GM23338 (cell line): ENCODE measurements around the gene TST. TPM values are rescaled to one million over a fixed set of nuclear protein-coding genes. Genes with fewer than 3 reads are reported as not detected.

Experiments used
- ATAC-seq: fragments of 200-7000 bp; cut with Tn5 transposase; 3 replicates; pipeline ENCODE4 v1.9.1; 2020
- DNase-seq: peaks from one replicate; pipeline ENCODE4 v3.0.0-alpha.2; 2015; ENCODE audit warnings: low spot score
- H2AFZ ChIP-seq: fragments of 200-600 bp; sonication (generic); 2 replicates; pipeline ENCODE4 v1.8.0; 2016; ENCODE audit warnings: antibody characterized with exemption, mild to moderate bottlenecking, moderate library complexity
- H3F3A ChIP-seq: fragments of 200-600 bp; sonication (generic); replicated peaks from 2 replicates; pipeline ENCODE4 v1.8.0; 2017; ENCODE audit warnings: antibody characterized with exemption, mixed run types, low read depth
- H3K27ac ChIP-seq: fragments of 200-600 bp; sonication (generic); 2 replicates; pipeline ENCODE4 v1.6.1; 2016; ENCODE audit warnings: low read depth
- H3K27me3 ChIP-seq: fragments of 200-600 bp; sonication (generic); 2 replicates; pipeline ENCODE4 v1.8.0; 2016; ENCODE audit warnings: mild to moderate bottlenecking, mixed run types, moderate library complexity; ENCODE audit not compliant: insufficient read depth
- H3K36me3 ChIP-seq: fragments of 200-600 bp; sonication (generic); 2 replicates; pipeline ENCODE4 v1.8.0; 2016; ENCODE audit warnings: mild to moderate bottlenecking; ENCODE audit not compliant: insufficient read depth
- H3K4me1 ChIP-seq: fragments of 200-600 bp; sonication (generic); 2 replicates; pipeline ENCODE4 v1.8.0; 2016; ENCODE audit warnings: mild to moderate bottlenecking, moderate library complexity; ENCODE audit not compliant: insufficient read depth
- H3K4me2 ChIP-seq: fragments of 200-600 bp; sonication (generic); 2 replicates; pipeline ENCODE4 v1.7.1; 2017; ENCODE audit warnings: mixed run types
- H3K4me3 ChIP-seq: fragments of 200-600 bp; sonication (generic); 2 replicates; pipeline ENCODE4 v1.6.1; 2016; ENCODE audit warnings: mixed run types
- H3K79me2 ChIP-seq: fragments of 200-600 bp; sonication (generic); replicated peaks from 2 replicates; pipeline ENCODE4 v1.8.0; 2017; ENCODE audit warnings: mild to moderate bottlenecking; ENCODE audit not compliant: insufficient read depth
- H3K9me2 ChIP-seq: fragments of 200-600 bp; sonication (generic); 2 replicates; pipeline ENCODE4 v1.8.0; 2017; ENCODE audit not compliant: insufficient read depth
- H4K20me1 ChIP-seq: fragments of 200-600 bp; sonication (generic); replicated peaks from 2 replicates; pipeline ENCODE4 v1.8.0; 2017; ENCODE audit warnings: mild to moderate bottlenecking; ENCODE audit not compliant: insufficient read depth
- H3K27ac Mint-ChIP-seq: 2 replicates; pipeline ENCODE4 v1.8.0; 2020; ENCODE audit warnings: inconsistent platforms, mild to moderate bottlenecking, moderate library complexity, mixed read lengths
- H3K27me3 Mint-ChIP-seq: 3 replicates; pipeline ENCODE4 v1.8.0; 2022; ENCODE audit warnings: low read depth, mild to moderate bottlenecking, moderate library complexity, mixed read lengths, inconsistent platforms; ENCODE audit not compliant: insufficient read depth, poor library complexity
- H3K36me3 Mint-ChIP-seq: 3 replicates; pipeline ENCODE4 v1.8.0; 2021; ENCODE audit warnings: low read depth, mild to moderate bottlenecking, inconsistent platforms, moderate library complexity, mixed read lengths
- H3K4me1 Mint-ChIP-seq: 3 replicates; pipeline ENCODE4 v1.8.0; 2020; ENCODE audit warnings: mild to moderate bottlenecking, inconsistent platforms, mixed read lengths
- H3K4me3 Mint-ChIP-seq: 3 replicates; pipeline ENCODE4 v1.8.0; 2021; ENCODE audit warnings: moderate library complexity, mild to moderate bottlenecking, inconsistent platforms, mixed read lengths
- H3K9me3 Mint-ChIP-seq: 3 replicates; pipeline ENCODE4 v1.8.0; 2020; ENCODE audit warnings: moderate library complexity, mild to moderate bottlenecking, inconsistent platforms, mixed read lengths
- CREB1 ChIP-seq: fragments of 250-450 bp; sonication (Bioruptor Pico); IDR thresholded peaks from 2 replicates; pipeline ENCODE4 v1.5.0; 2020; ENCODE audit warnings: low read depth, mild to moderate bottlenecking, moderate library complexity
- EZH2 ChIP-seq: fragments of 200-600 bp; sonication (generic); IDR thresholded peaks from one replicate; pipeline ENCODE4 v1.8.0; 2017; ENCODE audit warnings: antibody characterized with exemption, mild to moderate bottlenecking, low read depth; ENCODE audit not compliant: unreplicated experiment
- EZH2phosphoT487 ChIP-seq: fragments of 200-600 bp; sonication (generic); IDR thresholded peaks from one replicate; pipeline ENCODE4 v1.8.1; 2018; ENCODE audit warnings: antibody characterized with exemption; ENCODE audit not compliant: unreplicated experiment
- JUNB ChIP-seq: IDR thresholded peaks from one replicate; pipeline ENCODE4 v1.6.1; 2016; ENCODE audit warnings: antibody characterized with exemption; ENCODE audit not compliant: unreplicated experiment
- NANOG ChIP-seq: IDR thresholded peaks from 2 replicates; pipeline ENCODE4 v1.6.1; 2016; ENCODE audit warnings: antibody characterized with exemption, borderline replicate concordance
- POLR2AphosphoS5 ChIP-seq: IDR thresholded peaks from 2 replicates; pipeline ENCODE4 v1.6.1; 2016; ENCODE audit warnings: antibody characterized with exemption, low read depth
- STAT1 ChIP-seq: IDR thresholded peaks from one replicate; pipeline ENCODE4 v1.6.1; 2016; ENCODE audit warnings: antibody characterized with exemption; ENCODE audit not compliant: unreplicated experiment
- ZNF114 ChIP-seq: fragments of 250-450 bp; sonication (Bioruptor Pico); IDR thresholded peaks from 2 replicates; pipeline ENCODE4 v1.5.0; 2020; ENCODE audit warnings: mild to moderate bottlenecking, moderate library complexity
- ZNF331 ChIP-seq: fragments of 250-450 bp; sonication (Bioruptor Pico); IDR thresholded peaks from 2 replicates; pipeline ENCODE4 v1.5.0; 2020; ENCODE audit warnings: low read depth, mild to moderate bottlenecking, moderate library complexity
- polyA plus RNA-seq: library from polyadenylated mRNA; unstranded; fragments of >200 nt; fragmentation: Nextera tagmentation; extraction: Ambion mirVana; gene quantifications from 2 replicates; pipeline ENCODE4 v1.2.1, GENCODE V29; 2016
- total RNA-seq: library from RNA; depleted of rRNA; stranded (reverse); fragments of >200 nt; shearing (Covaris generic); gene quantifications from 2 replicates; pipeline ENCODE4 v1.2.3, GENCODE V29; 2014
- TF ChIP-seq, protein P1 (sequence below): IDR thresholded peaks from 2 replicates; pipeline ENCODE4 v1.6.1; 2016; ENCODE audit warnings: antibody characterized with exemption
- TF ChIP-seq, protein P2 (sequence below): fragments of 250-450 bp; sonication (Bioruptor Pico); IDR thresholded peaks from 2 replicates; pipeline ENCODE4 v1.5.0; 2020; ENCODE audit warnings: mild to moderate bottlenecking, moderate library complexity
- TF ChIP-seq, protein P3 (sequence below), 2 experiments: fragments of 200-600 bp in 1 of 2; sonication (generic) in 1 of 2; conservative IDR thresholded peaks; 2 replicates each; pipeline versions ENCODE4 v1.5.1 to v1.6.1; 2016 to 2017; ENCODE audit warnings: antibody characterized with exemption in 2 of 2, low read depth in 2 of 2, mild to moderate bottlenecking in 2 of 2, moderate library complexity in 1 of 2
- TF ChIP-seq, protein P4 (sequence below): IDR thresholded peaks from one replicate; pipeline ENCODE4 v1.6.1; 2018; ENCODE audit warnings: antibody characterized with exemption; ENCODE audit not compliant: unreplicated experiment

TST gene
- total and polyA plus RNA-seq, 2 experiments from 2014 or later = 14.6 to 32.7 TPM

DNA sequence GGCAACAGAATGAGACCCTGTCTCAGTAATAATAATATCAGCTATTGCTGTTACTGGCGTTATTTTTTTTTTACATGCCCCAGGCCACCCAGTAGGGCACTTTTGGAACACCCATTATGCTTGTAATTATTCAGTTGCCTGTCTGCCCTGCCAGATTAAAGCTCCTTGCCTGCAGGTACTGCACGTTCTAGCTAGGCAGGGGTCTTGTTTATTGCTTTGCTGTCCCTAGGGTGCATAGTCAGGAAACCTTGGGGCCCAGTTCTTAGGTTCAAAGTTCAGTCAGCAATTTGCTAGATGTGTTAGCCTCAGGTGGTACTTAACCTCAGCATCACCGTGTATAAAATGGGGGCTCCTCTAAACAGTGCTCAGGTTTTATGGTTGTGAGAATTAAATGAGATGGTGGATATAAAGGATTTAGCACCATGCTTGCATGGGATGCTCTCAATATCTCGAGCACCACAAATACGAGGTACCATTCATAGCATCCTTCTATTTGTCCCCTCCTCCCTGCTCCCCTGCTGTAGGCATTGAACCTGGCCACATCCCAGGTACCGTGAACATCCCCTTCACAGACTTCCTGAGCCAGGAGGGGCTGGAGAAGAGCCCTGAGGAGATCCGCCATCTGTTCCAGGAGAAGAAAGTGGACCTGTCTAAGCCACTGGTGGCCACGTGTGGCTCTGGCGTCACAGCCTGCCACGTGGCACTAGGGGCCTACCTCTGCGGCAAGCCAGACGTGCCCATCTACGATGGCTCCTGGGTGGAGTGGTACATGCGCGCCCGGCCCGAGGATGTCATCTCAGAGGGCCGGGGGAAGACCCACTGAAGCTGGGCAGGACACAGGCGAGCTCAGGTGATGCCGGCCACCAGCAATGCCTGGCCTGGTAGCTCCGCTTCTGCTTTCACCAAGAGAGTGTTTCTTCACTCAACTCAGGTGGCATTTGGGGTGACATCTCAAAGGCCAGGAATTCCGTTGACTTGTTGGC, 9.7 kb upstream of the TST start:
- peaks cover 8% of the 10 kb centered on the region for H4K20me1 ChIP-seq

More for the DNA sequence above, 9.7 kb upstream of the TST start:
- H3K9me3 Mint-ChIP-seq = no peaks in the 10 kb centered on the region
- H3K4me3 ChIP-seq = no peak overlapping the region
- no peaks in the 10 kb centered on the region for H3K9me2 ChIP-seq
- no peak overlapping the region for H2AFZ ChIP-seq
- peaks cover 4% of the 10 kb centered on the region; the same call in 1 of the 2 replicates for H3K79me2 ChIP-seq
- peaks cover 11% of the 10 kb centered on the region for H3K27me3 Mint-ChIP-seq
- 0 out of 2 replicates have a peak, but pooled peaks cover 7% of the 10 kb centered on the region for H3F3A ChIP-seq
- ATAC-seq (no peak), DNase-seq (no peak)
- no peak overlapping the region for H3K4me2 ChIP-seq
- TF ChIP-seq EZH2 (no peak), ZNF114 (CRISPR knock-in tag) (no peak), NANOG (no peak), JUNB (no peak), EZH2phosphoT487 (no peak), CREB1 (CRISPR knock-in tag) (no peak), STAT1 (no peak), ZNF331 (CRISPR knock-in tag) (no peak), POLR2AphosphoS5 (no peak)
- TF ChIP-seq, protein P1, sequence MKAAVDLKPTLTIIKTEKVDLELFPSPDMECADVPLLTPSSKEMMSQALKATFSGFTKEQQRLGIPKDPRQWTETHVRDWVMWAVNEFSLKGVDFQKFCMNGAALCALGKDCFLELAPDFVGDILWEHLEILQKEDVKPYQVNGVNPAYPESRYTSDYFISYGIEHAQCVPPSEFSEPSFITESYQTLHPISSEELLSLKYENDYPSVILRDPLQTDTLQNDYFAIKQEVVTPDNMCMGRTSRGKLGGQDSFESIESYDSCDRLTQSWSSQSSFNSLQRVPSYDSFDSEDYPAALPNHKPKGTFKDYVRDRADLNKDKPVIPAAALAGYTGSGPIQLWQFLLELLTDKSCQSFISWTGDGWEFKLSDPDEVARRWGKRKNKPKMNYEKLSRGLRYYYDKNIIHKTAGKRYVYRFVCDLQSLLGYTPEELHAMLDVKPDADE = no peak
- TF ChIP-seq, protein P2, sequence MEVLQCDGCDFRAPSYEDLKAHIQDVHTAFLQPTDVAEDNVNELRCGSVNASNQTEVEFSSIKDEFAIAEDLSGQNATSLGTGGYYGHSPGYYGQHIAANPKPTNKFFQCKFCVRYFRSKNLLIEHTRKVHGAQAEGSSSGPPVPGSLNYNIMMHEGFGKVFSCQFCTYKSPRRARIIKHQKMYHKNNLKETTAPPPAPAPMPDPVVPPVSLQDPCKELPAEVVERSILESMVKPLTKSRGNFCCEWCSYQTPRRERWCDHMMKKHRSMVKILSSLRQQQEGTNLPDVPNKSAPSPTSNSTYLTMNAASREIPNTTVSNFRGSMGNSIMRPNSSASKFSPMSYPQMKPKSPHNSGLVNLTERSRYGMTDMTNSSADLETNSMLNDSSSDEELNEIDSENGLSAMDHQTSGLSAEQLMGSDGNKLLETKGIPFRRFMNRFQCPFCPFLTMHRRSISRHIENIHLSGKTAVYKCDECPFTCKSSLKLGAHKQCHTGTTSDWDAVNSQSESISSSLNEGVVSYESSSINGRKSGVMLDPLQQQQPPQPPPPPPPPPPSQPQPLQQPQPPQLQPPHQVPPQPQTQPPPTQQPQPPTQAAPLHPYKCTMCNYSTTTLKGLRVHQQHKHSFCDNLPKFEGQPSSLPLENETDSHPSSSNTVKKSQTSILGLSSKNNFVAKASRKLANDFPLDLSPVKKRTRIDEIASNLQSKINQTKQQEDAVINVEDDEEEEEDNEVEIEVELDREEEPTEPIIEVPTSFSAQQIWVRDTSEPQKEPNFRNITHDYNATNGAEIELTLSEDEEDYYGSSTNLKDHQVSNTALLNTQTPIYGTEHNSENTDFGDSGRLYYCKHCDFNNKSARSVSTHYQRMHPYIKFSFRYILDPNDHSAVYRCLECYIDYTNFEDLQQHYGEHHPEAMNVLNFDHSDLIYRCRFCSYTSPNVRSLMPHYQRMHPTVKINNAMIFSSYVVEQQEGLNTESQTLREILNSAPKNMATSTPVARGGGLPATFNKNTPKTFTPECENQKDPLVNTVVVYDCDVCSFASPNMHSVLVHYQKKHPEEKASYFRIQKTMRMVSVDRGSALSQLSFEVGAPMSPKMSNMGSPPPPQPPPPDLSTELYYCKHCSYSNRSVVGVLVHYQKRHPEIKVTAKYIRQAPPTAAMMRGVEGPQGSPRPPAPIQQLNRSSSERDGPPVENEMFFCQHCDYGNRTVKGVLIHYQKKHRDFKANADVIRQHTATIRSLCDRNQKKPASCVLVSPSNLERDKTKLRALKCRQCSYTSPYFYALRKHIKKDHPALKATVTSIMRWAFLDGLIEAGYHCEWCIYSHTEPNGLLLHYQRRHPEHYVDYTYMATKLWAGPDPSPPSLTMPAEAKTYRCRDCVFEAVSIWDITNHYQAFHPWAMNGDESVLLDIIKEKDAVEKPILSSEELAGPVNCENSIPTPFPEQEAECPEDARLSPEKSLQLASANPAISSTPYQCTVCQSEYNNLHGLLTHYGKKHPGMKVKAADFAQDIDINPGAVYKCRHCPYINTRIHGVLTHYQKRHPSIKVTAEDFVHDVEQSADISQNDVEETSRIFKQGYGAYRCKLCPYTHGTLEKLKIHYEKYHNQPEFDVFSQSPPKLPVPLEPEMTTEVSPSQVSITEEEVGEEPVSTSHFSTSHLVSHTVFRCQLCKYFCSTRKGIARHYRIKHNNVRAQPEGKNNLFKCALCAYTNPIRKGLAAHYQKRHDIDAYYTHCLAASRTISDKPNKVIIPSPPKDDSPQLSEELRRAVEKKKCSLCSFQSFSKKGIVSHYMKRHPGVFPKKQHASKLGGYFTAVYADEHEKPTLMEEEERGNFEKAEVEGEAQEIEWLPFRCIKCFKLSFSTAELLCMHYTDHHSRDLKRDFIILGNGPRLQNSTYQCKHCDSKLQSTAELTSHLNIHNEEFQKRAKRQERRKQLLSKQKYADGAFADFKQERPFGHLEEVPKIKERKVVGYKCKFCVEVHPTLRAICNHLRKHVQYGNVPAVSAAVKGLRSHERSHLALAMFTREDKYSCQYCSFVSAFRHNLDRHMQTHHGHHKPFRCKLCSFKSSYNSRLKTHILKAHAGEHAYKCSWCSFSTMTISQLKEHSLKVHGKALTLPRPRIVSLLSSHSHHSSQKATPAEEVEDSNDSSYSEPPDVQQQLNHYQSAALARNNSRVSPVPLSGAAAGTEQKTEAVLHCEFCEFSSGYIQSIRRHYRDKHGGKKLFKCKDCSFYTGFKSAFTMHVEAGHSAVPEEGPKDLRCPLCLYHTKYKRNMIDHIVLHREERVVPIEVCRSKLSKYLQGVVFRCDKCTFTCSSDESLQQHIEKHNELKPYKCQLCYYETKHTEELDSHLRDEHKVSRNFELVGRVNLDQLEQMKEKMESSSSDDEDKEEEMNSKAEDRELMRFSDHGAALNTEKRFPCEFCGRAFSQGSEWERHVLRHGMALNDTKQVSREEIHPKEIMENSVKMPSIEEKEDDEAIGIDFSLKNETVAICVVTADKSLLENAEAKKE (CRISPR knock-in tag) = no peak
- TF ChIP-seq, protein P3, sequence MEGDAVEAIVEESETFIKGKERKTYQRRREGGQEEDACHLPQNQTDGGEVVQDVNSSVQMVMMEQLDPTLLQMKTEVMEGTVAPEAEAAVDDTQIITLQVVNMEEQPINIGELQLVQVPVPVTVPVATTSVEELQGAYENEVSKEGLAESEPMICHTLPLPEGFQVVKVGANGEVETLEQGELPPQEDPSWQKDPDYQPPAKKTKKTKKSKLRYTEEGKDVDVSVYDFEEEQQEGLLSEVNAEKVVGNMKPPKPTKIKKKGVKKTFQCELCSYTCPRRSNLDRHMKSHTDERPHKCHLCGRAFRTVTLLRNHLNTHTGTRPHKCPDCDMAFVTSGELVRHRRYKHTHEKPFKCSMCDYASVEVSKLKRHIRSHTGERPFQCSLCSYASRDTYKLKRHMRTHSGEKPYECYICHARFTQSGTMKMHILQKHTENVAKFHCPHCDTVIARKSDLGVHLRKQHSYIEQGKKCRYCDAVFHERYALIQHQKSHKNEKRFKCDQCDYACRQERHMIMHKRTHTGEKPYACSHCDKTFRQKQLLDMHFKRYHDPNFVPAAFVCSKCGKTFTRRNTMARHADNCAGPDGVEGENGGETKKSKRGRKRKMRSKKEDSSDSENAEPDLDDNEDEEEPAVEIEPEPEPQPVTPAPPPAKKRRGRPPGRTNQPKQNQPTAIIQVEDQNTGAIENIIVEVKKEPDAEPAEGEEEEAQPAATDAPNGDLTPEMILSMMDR (conservative IDR thresholded peaks at IDR 0.05; ENCODE audit: low read depth in 2 of 2) = no peak
- TF ChIP-seq, protein P4, sequence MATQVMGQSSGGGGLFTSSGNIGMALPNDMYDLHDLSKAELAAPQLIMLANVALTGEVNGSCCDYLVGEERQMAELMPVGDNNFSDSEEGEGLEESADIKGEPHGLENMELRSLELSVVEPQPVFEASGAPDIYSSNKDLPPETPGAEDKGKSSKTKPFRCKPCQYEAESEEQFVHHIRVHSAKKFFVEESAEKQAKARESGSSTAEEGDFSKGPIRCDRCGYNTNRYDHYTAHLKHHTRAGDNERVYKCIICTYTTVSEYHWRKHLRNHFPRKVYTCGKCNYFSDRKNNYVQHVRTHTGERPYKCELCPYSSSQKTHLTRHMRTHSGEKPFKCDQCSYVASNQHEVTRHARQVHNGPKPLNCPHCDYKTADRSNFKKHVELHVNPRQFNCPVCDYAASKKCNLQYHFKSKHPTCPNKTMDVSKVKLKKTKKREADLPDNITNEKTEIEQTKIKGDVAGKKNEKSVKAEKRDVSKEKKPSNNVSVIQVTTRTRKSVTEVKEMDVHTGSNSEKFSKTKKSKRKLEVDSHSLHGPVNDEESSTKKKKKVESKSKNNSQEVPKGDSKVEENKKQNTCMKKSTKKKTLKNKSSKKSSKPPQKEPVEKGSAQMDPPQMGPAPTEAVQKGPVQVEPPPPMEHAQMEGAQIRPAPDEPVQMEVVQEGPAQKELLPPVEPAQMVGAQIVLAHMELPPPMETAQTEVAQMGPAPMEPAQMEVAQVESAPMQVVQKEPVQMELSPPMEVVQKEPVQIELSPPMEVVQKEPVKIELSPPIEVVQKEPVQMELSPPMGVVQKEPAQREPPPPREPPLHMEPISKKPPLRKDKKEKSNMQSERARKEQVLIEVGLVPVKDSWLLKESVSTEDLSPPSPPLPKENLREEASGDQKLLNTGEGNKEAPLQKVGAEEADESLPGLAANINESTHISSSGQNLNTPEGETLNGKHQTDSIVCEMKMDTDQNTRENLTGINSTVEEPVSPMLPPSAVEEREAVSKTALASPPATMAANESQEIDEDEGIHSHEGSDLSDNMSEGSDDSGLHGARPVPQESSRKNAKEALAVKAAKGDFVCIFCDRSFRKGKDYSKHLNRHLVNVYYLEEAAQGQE = no peak
- H3K36me3 ChIP-seq = peaks cover 3% of the 10 kb centered on the region; the same call in 1 of the 2 replicates
- peaks cover 39% of the 10 kb centered on the region for H3K36me3 Mint-ChIP-seq
- H3K27ac ChIP-seq = no peak overlapping the region
- H3K4me1 Mint-ChIP-seq = peaks cover 33% of the 10 kb centered on the region
- H3K4me1 ChIP-seq = peaks cover 14% of the 10 kb centered on the region; the same call in 1 of the 2 replicates
- H3K27me3 ChIP-seq = no peaks in the 10 kb centered on the region
- H3K4me3 Mint-ChIP-seq = no peak overlapping the region
- no peak overlapping the region for H3K27ac Mint-ChIP-seq
